Measurements from ENCODE around the gene TMEM165. TPM values are rescaled to one million over a fixed set of nuclear protein-coding genes. Genes with fewer than 3 reads are reported as not detected.

Gene TMEM165
- total and polyA plus RNA-seq, 7 donors, result 16.0 to 61.0 (median 29.1) TPM

GRCh38 chr4:55445921-55446577 lies 50.3 kb downstream of the TMEM165 start:
- DNase-seq (no peak), ATAC-seq (no peak)
- Histone ChIP-seq H3K4me3 (no peak overlapping the region), H3K36me3 (ENCODE audit: insufficient read depth in 1 of 2, low read depth in 1 of 2) (peaks cover 6 to 83% of the 10 kb centered on the region in 2 donors), H3K4me1 (no peaks in the 10 kb centered on the region), H3K27ac (no peak overlapping the region), H3K27me3 (ENCODE audit: insufficient read depth in 3 of 3, low read length in 2 of 3) (no peaks in the 10 kb centered on the region), H3K9me3 (no peaks in the 10 kb centered on the region)
- 94 to 98% (median 98%) methylated on average over 2 of the region's 2 CpGs for WGBS, 3 donors
- intact Hi-C loops (cut with DNase I), result loop anchor here in 1 of 2 donors (10.0 kb wide), 1 partner anchor 429 kb away; no protein-coding TSS in a partner anchor
- no peak for TF ChIP-seq CTCF (IDR thresholded peaks at IDR 0.05)

- H3K27me3 ChIP-seq (ENCODE audit: insufficient read depth in 3 of 3, low read length in 2 of 3), result no peaks in the 10 kb centered on the region
- H3K9me3 ChIP-seq, result no peaks in the 10 kb centered on the region
- no peaks in the 10 kb centered on the region for H3K4me1 ChIP-seq
- no peak overlapping the region for H3K27ac ChIP-seq
- TF ChIP-seq CTCF (IDR thresholded peaks at IDR 0.05), result no peak
- WGBS, 3 donors, result 98 to 99% (median 98%) methylated on average over 1 of the region's 1 CpG
- peaks cover 6 to 80% of the 10 kb centered on the region in 2 donors for H3K36me3 ChIP-seq (ENCODE audit: insufficient read depth in 1 of 2, low read depth in 1 of 2)
- no peak for DNase-seq
- intact Hi-C loops (cut with DNase I), result loop anchor here in 1 of 2 donors (10.0 kb wide), 1 partner anchor 428 kb away; no protein-coding TSS in a partner anchor
- H3K4me3 ChIP-seq, result no peak overlapping the region
- ATAC-seq, result no peak
Observed at GRCh38 chr4:55446578-55446922, 50.8 kb downstream of the TMEM165 start.

- ATAC-seq (no peak), DNase-seq (no peak)
- Histone ChIP-seq H3K27ac (no peak overlapping the region), H3K9me3 (no peaks in the 10 kb centered on the region), H3K4me1 (no peaks in the 10 kb centered on the region), H3K27me3 (ENCODE audit: insufficient read depth in 3 of 3, low read length in 2 of 3) (no peaks in the 10 kb centered on the region), H3K4me3 (no peak overlapping the region), H3K36me3 (ENCODE audit: insufficient read depth in 1 of 2, low read depth in 1 of 2) (peaks cover 6 to 80% of the 10 kb centered on the region in 2 donors)
- intact Hi-C loops (cut with DNase I), result loop anchor here in 1 of 2 donors (10.0 kb wide), 1 partner anchor 428 kb away; no protein-coding TSS in a partner anchor
- no peak for TF ChIP-seq CTCF (IDR thresholded peaks at IDR 0.05)
- WGBS, 3 donors, result 91 to 93% (median 93%) methylated on average over 9 of the region's 9 CpGs
Observed at GRCh38 chr4:55447108-55447708, 51.5 kb downstream of the TMEM165 start.

GRCh38 chr4:55447831-55448230 lies 52.1 kb downstream of the TMEM165 start:
- intact Hi-C loops (cut with DNase I), result loop anchor here in 1 of 2 donors (10.0 kb wide), 1 partner anchor 427 kb away; no protein-coding TSS in a partner anchor
- Histone ChIP-seq H3K27ac (no peak overlapping the region), H3K36me3 (ENCODE audit: insufficient read depth in 1 of 2, low read depth in 1 of 2) (peaks cover 6 to 80% of the 10 kb centered on the region in 2 donors), H3K27me3 (ENCODE audit: insufficient read depth in 3 of 3, low read length in 2 of 3) (no peaks in the 10 kb centered on the region), H3K4me1 (no peaks in the 10 kb centered on the region), H3K9me3 (no peaks in the 10 kb centered on the region), H3K4me3 (no peak overlapping the region)
- ATAC-seq (no peak), DNase-seq (no peak)
- no peak for TF ChIP-seq CTCF (IDR thresholded peaks at IDR 0.05)
- 55 to 74% (median 57%) methylated on average over 1 of the region's 1 CpG for WGBS, 3 donors

Measured in psoas muscle (tissue), 8 donors.